Esophagus squamous epithelium (tissue), 4 donors: ENCODE results near the gene ZDHHC9.

Source experiments
- CTCF ChIP-seq, 6 experiments: fragments of 450-650 bp in 4 of 6; fragments of 200-600 bp in 2 of 6; sonication (generic) in 2 of 6; IDR thresholded peaks; one replicate each; pipeline ENCODE4 v1.5.1; 2016 to 2019; ENCODE audit warnings: antibody characterized with exemption in 6 of 6, mild to moderate bottlenecking in 4 of 6, moderate library complexity in 4 of 6
- POLR2A ChIP-seq, 4 donors: fragments of 450-650 bp; IDR thresholded peaks; one replicate each; pipeline ENCODE4 v1.6.1; 2017; ENCODE audit warnings: antibody characterized with exemption in 4 of 4, mild to moderate bottlenecking in 4 of 4, moderate library complexity in 3 of 4

- TF ChIP-seq CTCF (IDR thresholded peaks at IDR 0.05) (no peak), POLR2A (IDR thresholded peaks at IDR 0.05) (no peak)
Measured at GRCh38 chrX:129762448-129762847, 81.2 kb downstream of the ZDHHC9 start.
